ENCODE data around the gene ST6GAL1.
"Not testable (repeated sequence)": the region's sequence is repeated elsewhere in the genome, so short reads cannot be mapped to it uniquely, and the experiment has no call there.

ST6GAL1 gene

GRCh38 chr3:186964071-186964470 lies 33.7 kb downstream of the ST6GAL1 start:
- Mint-ChIP-seq H3K4me3 (no peak overlapping the region), H3K36me3 (ENCODE audit: low read depth) (peaks cover 28% of the 10 kb centered on the region), H3K4me1 (peaks cover 56% of the 10 kb centered on the region), H3K9me3 (no peaks in the 10 kb centered on the region), H3K27me3 (no peaks in the 10 kb centered on the region), H3K27ac (no peak overlapping the region)
- DNase-seq (no peak), ATAC-seq (no peak)

- DNase-seq, result no peak
- Mint-ChIP-seq H3K9me3 (no peaks in the 10 kb centered on the region), H3K27me3 (no peaks in the 10 kb centered on the region), H3K4me1 (peaks cover 56% of the 10 kb centered on the region), H3K27ac (peak overlapping the region; percentile 21), H3K4me3 (no peak overlapping the region), H3K36me3 (ENCODE audit: low read depth) (peaks cover 33% of the 10 kb centered on the region)
- ATAC-seq, result no peak
Observed at GRCh38 chr3:186964616-186965015, 34.3 kb downstream of the ST6GAL1 start.

GRCh38 chr3:186965141-186965879 lies 35.0 kb downstream of the ST6GAL1 start:
- Mint-ChIP-seq H3K27ac (peak overlapping the region; percentile 73), H3K36me3 (ENCODE audit: low read depth) (peaks cover 33% of the 10 kb centered on the region), H3K9me3 (no peaks in the 10 kb centered on the region), H3K27me3 (no peaks in the 10 kb centered on the region), H3K4me3 (no peak overlapping the region), H3K4me1 (peaks cover 51% of the 10 kb centered on the region)
- ATAC-seq (peak; percentile 48), DNase-seq (no peak)

GRCh38 chr3:186966406-186966805 lies 36.1 kb downstream of the ST6GAL1 start:
- DNase-seq (no peak), ATAC-seq (no peak)
- Mint-ChIP-seq H3K27ac (peak overlapping the region; percentile 1), H3K4me3 (no peak overlapping the region), H3K36me3 (ENCODE audit: low read depth) (peaks cover 36% of the 10 kb centered on the region), H3K4me1 (peaks cover 51% of the 10 kb centered on the region), H3K9me3 (no peaks in the 10 kb centered on the region), H3K27me3 (no peaks in the 10 kb centered on the region)

- DNase-seq, ATAC-seq, H3K9me3 Mint-ChIP-seq, H3K27me3 Mint-ChIP-seq, H3K4me3 Mint-ChIP-seq: not testable (repeated sequence)
- Mint-ChIP-seq H3K27ac (peak overlapping the region; percentile 18), H3K4me1 (peaks cover 49% of the 10 kb centered on the region), H3K36me3 (ENCODE audit: low read depth) (peaks cover 40% of the 10 kb centered on the region)
Observed at GRCh38 chr3:186967236-186967635, 36.9 kb downstream of the ST6GAL1 start.

GRCh38 chr3:186967686-186968085 lies 37.4 kb downstream of the ST6GAL1 start:
- no peak for ATAC-seq
- Mint-ChIP-seq H3K9me3 (no peaks in the 10 kb centered on the region), H3K4me3 (no peak overlapping the region), H3K36me3 (ENCODE audit: low read depth) (peaks cover 43% of the 10 kb centered on the region), H3K27ac (peak overlapping the region; percentile 18), H3K27me3 (no peaks in the 10 kb centered on the region), H3K4me1 (peaks cover 47% of the 10 kb centered on the region)
- DNase-seq, result no peak

- Mint-ChIP-seq H3K4me3 (no peak overlapping the region), H3K4me1 (peaks cover 52% of the 10 kb centered on the region), H3K9me3 (no peaks in the 10 kb centered on the region), H3K27me3 (no peaks in the 10 kb centered on the region), H3K36me3 (ENCODE audit: low read depth) (peaks cover 45% of the 10 kb centered on the region), H3K27ac (peak overlapping the region; percentile 6)
- DNase-seq (no peak), ATAC-seq (no peak)
Observed at GRCh38 chr3:186969607-186970006, 39.3 kb downstream of the ST6GAL1 start.

- Mint-ChIP-seq H3K36me3 (ENCODE audit: low read depth) (peaks cover 52% of the 10 kb centered on the region), H3K4me1 (peaks cover 40% of the 10 kb centered on the region), H3K27ac (peak overlapping the region; percentile 42)
- DNase-seq, H3K27me3 Mint-ChIP-seq, ATAC-seq, H3K9me3 Mint-ChIP-seq, H3K4me3 Mint-ChIP-seq: not testable (repeated sequence)
Observed at GRCh38 chr3:186971106-186971505, 40.8 kb downstream of the ST6GAL1 start.

GRCh38 chr3:186971578-186971977 lies 41.3 kb downstream of the ST6GAL1 start:
- H3K4me1 Mint-ChIP-seq, result peaks cover 39% of the 10 kb centered on the region
- peak overlapping the region; percentile 42 for H3K27ac Mint-ChIP-seq
- no peaks in the 10 kb centered on the region for H3K9me3 Mint-ChIP-seq
- no peak overlapping the region for H3K4me3 Mint-ChIP-seq
- H3K36me3 Mint-ChIP-seq (ENCODE audit: low read depth), result peaks cover 53% of the 10 kb centered on the region
- no peak for DNase-seq
- no peaks in the 10 kb centered on the region for H3K27me3 Mint-ChIP-seq
- ATAC-seq, result no peak

GRCh38 chr3:186973702-186974101 lies 43.4 kb downstream of the ST6GAL1 start:
- H3K36me3 Mint-ChIP-seq (ENCODE audit: low read depth), result peaks cover 40% of the 10 kb centered on the region
- DNase-seq, result no peak
- no peaks in the 10 kb centered on the region for H3K9me3 Mint-ChIP-seq
- no peak overlapping the region for H3K4me3 Mint-ChIP-seq
- peaks cover 26% of the 10 kb centered on the region for H3K4me1 Mint-ChIP-seq
- no peak overlapping the region for H3K27ac Mint-ChIP-seq
- H3K27me3 Mint-ChIP-seq, result no peaks in the 10 kb centered on the region
- no peak for ATAC-seq

- no peaks in the 10 kb centered on the region for H3K9me3 Mint-ChIP-seq
- no peak for ATAC-seq
- H3K27me3 Mint-ChIP-seq, result no peaks in the 10 kb centered on the region
- no peak overlapping the region for H3K4me3 Mint-ChIP-seq
- no peak for DNase-seq
- peaks cover 24% of the 10 kb centered on the region for H3K4me1 Mint-ChIP-seq
- no peak overlapping the region for H3K27ac Mint-ChIP-seq
- H3K36me3 Mint-ChIP-seq (ENCODE audit: low read depth), result peaks cover 42% of the 10 kb centered on the region
Observed at GRCh38 chr3:186974824-186975313, 44.5 kb downstream of the ST6GAL1 start.

- peaks cover 39% of the 10 kb centered on the region for H3K36me3 Mint-ChIP-seq (ENCODE audit: low read depth)
Observed at GRCh38 chr3:186975726-186976125, 45.4 kb downstream of the ST6GAL1 start.

GRCh38 chr3:186976837-186977750 lies 46.8 kb downstream of the ST6GAL1 start:
- Mint-ChIP-seq H3K36me3 (ENCODE audit: low read depth) (peaks cover 38% of the 10 kb centered on the region), H3K27ac (no peak overlapping the region), H3K9me3 (no peaks in the 10 kb centered on the region), H3K4me1 (peaks cover 20% of the 10 kb centered on the region), H3K27me3 (no peaks in the 10 kb centered on the region), H3K4me3 (no peak overlapping the region)
- no peak for DNase-seq
- no peak for ATAC-seq

More at GRCh38 chr3:186975726-186976125, 45.4 kb downstream of the ST6GAL1 start:
- ATAC-seq, result no peak
- H3K9me3 Mint-ChIP-seq, result no peaks in the 10 kb centered on the region
- no peak overlapping the region for H3K27ac Mint-ChIP-seq
- no peak overlapping the region for H3K4me3 Mint-ChIP-seq
- no peaks in the 10 kb centered on the region for H3K27me3 Mint-ChIP-seq
- no peak for DNase-seq
- peaks cover 23% of the 10 kb centered on the region for H3K4me1 Mint-ChIP-seq

GRCh38 chr3:186978712-186979111 lies 48.4 kb downstream of the ST6GAL1 start:
- no peaks in the 10 kb centered on the region for H3K27me3 Mint-ChIP-seq
- no peak for DNase-seq
- peaks cover 36% of the 10 kb centered on the region for H3K36me3 Mint-ChIP-seq (ENCODE audit: low read depth)
- no peak overlapping the region for H3K4me3 Mint-ChIP-seq
- H3K27ac Mint-ChIP-seq, result no peak overlapping the region
- H3K4me1 Mint-ChIP-seq, result peaks cover 16% of the 10 kb centered on the region
- no peaks in the 10 kb centered on the region for H3K9me3 Mint-ChIP-seq
- no peak for ATAC-seq

- Mint-ChIP-seq H3K27ac (no peak overlapping the region), H3K27me3 (no peaks in the 10 kb centered on the region), H3K36me3 (ENCODE audit: low read depth) (peaks cover 33% of the 10 kb centered on the region), H3K4me1 (peaks cover 14% of the 10 kb centered on the region), H3K9me3 (no peaks in the 10 kb centered on the region), H3K4me3 (no peak overlapping the region)
- DNase-seq (no peak), ATAC-seq (no peak)
Observed at GRCh38 chr3:186979852-186980251, 49.5 kb downstream of the ST6GAL1 start.
